K562 (cell line): ENCODE data around the gene MXI1. TPM values are rescaled to one million over a fixed set of nuclear protein-coding genes. Genes with fewer than 3 reads are reported as not detected.

ENCODE experiments used
- ATAC-seq: fragments of 200-7000 bp; cut with Tn5 transposase; 3 replicates; pipeline ENCODE4 v1.9.1; 2020; ENCODE audit warnings: moderate library complexity
- BruUV-seq: library from RNA; stranded (reverse); fragments of 400-500 nt; replicated peaks from 2 replicates; lab custom pipeline; 2021; lab: Mats Ljungman, UMichigan
- CTCF ChIA-PET: fragments of 300-600 bp; formaldehyde crosslinking; extraction: SDS; loops from one replicate; lab custom pipeline; 2021; ENCODE audit warnings: low intra/inter-chr PET ratio; lab: Yijun Ruan, JAX
- POLR2A ChIA-PET: fragments of 300-600, 350-650 bp; sonication (Branson Sonifier 250); formaldehyde crosslinking; extraction: SDS; loops from one replicate; lab custom pipeline; 2021; ENCODE audit warnings: antibody characterized with exemption, inconsistent platforms; lab: Yijun Ruan, JAX
- DNase-seq, 4 experiments: peaks; one replicate each; pipeline versions ENCODE4 v3.0.0 to v3.0.0-alpha.2; 2011 to 2018; ENCODE audit warnings: low spot score in 3 of 4, mixed read lengths in 3 of 4; ENCODE audit errors: extremely low read depth in 1 of 4
- FAIRE-seq: peaks from 2 replicates; lab custom pipeline; 2011; peaks lifted over from hg19 to GRCh38; lab: Jason Lieb, UNC
- H2AFZ ChIP-seq: 2 replicates; pipeline ENCODE4 v1.6.0; 2011; ENCODE audit warnings: low read depth, low read length, control low read depth, inconsistent platforms
- H3K27ac ChIP-seq: fragments of 200-600 bp; 3 replicates; pipeline ENCODE4 v1.8.0; 2011; ENCODE audit warnings: low read depth, mild to moderate bottlenecking, control low read depth, inconsistent platforms, low read length, moderate library complexity, mixed read lengths; ENCODE audit errors: extremely low read depth
- H3K27me3 ChIP-seq, 2 experiments: fragments of 300-600 bp in 1 of 2; 2 replicates in 1 of 2; 3 replicates in 1 of 2; pipeline versions ENCODE4 v1.6.0 to v1.8.0; 2011; ENCODE audit warnings: inconsistent platforms in 2 of 2, low read length in 2 of 2, mild to moderate bottlenecking in 1 of 2, mixed read lengths in 1 of 2, moderate library complexity in 1 of 2; ENCODE audit not compliant: control insufficient read depth in 2 of 2, insufficient read depth in 2 of 2
- H3K36me3 ChIP-seq: fragments of 300-600 bp; 3 replicates; pipeline ENCODE4 v1.8.0; 2011; ENCODE audit warnings: mild to moderate bottlenecking, low read length, inconsistent platforms; ENCODE audit not compliant: control insufficient read depth, insufficient read depth
- H3K4me1 ChIP-seq, 2 experiments: fragments of 200-600 bp in 1 of 2; replicated peaks in 1 of 2; 2 replicates in 1 of 2; 3 replicates in 1 of 2; pipeline versions ENCODE4 v1.5.1 to v1.8.0; 2011; ENCODE audit warnings: inconsistent platforms in 2 of 2, low read length in 2 of 2, mild to moderate bottlenecking in 1 of 2, mixed read lengths in 1 of 2, moderate library complexity in 1 of 2; ENCODE audit not compliant: control insufficient read depth in 2 of 2, insufficient read depth in 2 of 2
- H3K4me2 ChIP-seq: 2 replicates; pipeline ENCODE4 v1.6.1; 2011; ENCODE audit warnings: low read length, control low read depth, inconsistent platforms, mixed read lengths; ENCODE audit not compliant: insufficient read depth
- H3K4me3 ChIP-seq: fragments of 200-600 bp; sonication (generic), shearing (Covaris generic); 2 replicates; pipeline ENCODE4 v1.5.1; 2016; ENCODE audit warnings: control low read depth, inconsistent platforms
- H3K79me2 ChIP-seq: fragments of 200-600 bp; 3 replicates; pipeline ENCODE4 v1.8.0; 2011; ENCODE audit warnings: low read length, inconsistent platforms; ENCODE audit not compliant: control insufficient read depth, insufficient read depth
- H3K9ac ChIP-seq, 2 experiments: 2 replicates each; pipeline versions ENCODE4 v1.6.0 to v1.6.1; 2011; ENCODE audit warnings: low read depth in 2 of 2, low read length in 2 of 2, control low read depth in 1 of 2, inconsistent platforms in 1 of 2, mild to moderate bottlenecking in 1 of 2, mixed read lengths in 1 of 2; ENCODE audit not compliant: insufficient read depth in 1 of 2
- H3K9me1 ChIP-seq: one replicate; pipeline ENCODE4 v1.6.0; 2011; ENCODE audit warnings: inconsistent platforms, mild to moderate bottlenecking, low read length, moderate library complexity; ENCODE audit not compliant: control insufficient read depth, insufficient read depth
- H3K9me3 ChIP-seq: replicated peaks from 2 replicates; pipeline ENCODE4 v1.5.1; 2011; ENCODE audit warnings: low read depth, low read length, inconsistent platforms; ENCODE audit not compliant: control insufficient read depth, insufficient read depth
- H4K20me1 ChIP-seq: replicated peaks from 2 replicates; pipeline ENCODE4 v1.6.1; 2011; ENCODE audit warnings: low read length, inconsistent platforms, mixed read lengths; ENCODE audit not compliant: control insufficient read depth, insufficient read depth
- CREM ChIP-seq: IDR thresholded peaks from 2 replicates; pipeline ENCODE4 v1.6.1; 2014; ENCODE audit warnings: antibody characterized with exemption, low read depth
- ELF1 ChIP-seq: fragments of 200-800 bp; sonication (Bioruptor generic); IDR thresholded peaks from 2 replicates; pipeline ENCODE4 v1.6.1; 2016; ENCODE audit warnings: missing genetic modification characterization, missing compliant biosample characterization
- ESRRA ChIP-seq: fragments of 450-650 bp; IDR thresholded peaks from 2 replicates; pipeline ENCODE4 v1.6.1; 2014; ENCODE audit warnings: low read depth, mild to moderate bottlenecking, moderate library complexity, borderline replicate concordance
- FOXA1 ChIP-seq: fragments of 450-650 bp; IDR thresholded peaks from 2 replicates; pipeline ENCODE4 v1.6.1; 2016; ENCODE audit warnings: mild to moderate bottlenecking, borderline replicate concordance
- FOXK1 ChIP-seq: sonication (generic); formaldehyde crosslinking; IDR thresholded peaks from 2 replicates; pipeline ENCODE4 v1.8.0; 2022; ENCODE audit warnings: missing genetic modification reagents, mild to moderate bottlenecking, borderline replicate concordance
- ILF3 ChIP-seq: fragments of 450-650 bp; IDR thresholded peaks from 2 replicates; pipeline ENCODE4 v1.6.1; 2018; ENCODE audit warnings: antibody characterized with exemption, mild to moderate bottlenecking, moderate library complexity, borderline replicate concordance
- RFX1 ChIP-seq: fragments of 450-650 bp; IDR thresholded peaks from 2 replicates; pipeline ENCODE4 v1.6.1; 2016; ENCODE audit warnings: mild to moderate bottlenecking, moderate library complexity
- TAL1 ChIP-seq: fragments of 450-650 bp; IDR thresholded peaks from 2 replicates; pipeline ENCODE4 v1.6.1; 2016; ENCODE audit warnings: mild to moderate bottlenecking
- ZNF224 ChIP-seq: sonication (generic); formaldehyde crosslinking; IDR thresholded peaks from 2 replicates; pipeline ENCODE4 v1.8.0; 2022; ENCODE audit warnings: mild to moderate bottlenecking, missing genetic modification reagents
- ZNF354B ChIP-seq: fragments of 250-450 bp; sonication (Bioruptor Pico); IDR thresholded peaks from 2 replicates; pipeline ENCODE4 v1.4.0; 2020
- ZNF586 ChIP-seq: fragments of 450-650 bp; formaldehyde crosslinking; conservative IDR thresholded peaks from 2 replicates; pipeline ENCODE4 v1.4.0; 2020; ENCODE audit warnings: mild to moderate bottlenecking, moderate library complexity
- WGBS: fragments of 100-300 bp; shearing (Covaris generic); methylation state at CpG from one replicate; pipeline ENCODE4 v1.1.6; 2016; ENCODE audit warnings: low coverage, mixed read lengths; ENCODE audit not compliant: insufficient coverage; ENCODE audit errors: missing lambda C conversion rate; 5-methylcytosine and 5-hydroxymethylcytosine counted together
- in situ Hi-C: fragments of 300-500 bp; cut with MboI; formaldehyde crosslinking; loops from 4 replicates; pipeline ENCODE4 v1.15.0; 2018; ENCODE audit warnings: inconsistent platforms, mixed read lengths
- intact Hi-C: fragments of 100-400 bp; cut with micrococcal nuclease; formaldehyde crosslinking; loops from 2 replicates; pipeline ENCODE4 v1.14.2; 2022
- polyA plus RNA-seq, 8 experiments: library from polyadenylated mRNA; depleted of rRNA in 4 of 8; stranded (reverse) in 5 of 8; unstranded in 3 of 8; fragments of >200 nt; fragmentation: Nextera tagmentation in 2 of 8; fragmentation: Illumina TruSeq in 1 of 8; extraction: Ambion mirVana in 2 of 8; extraction: Trizol in 1 of 8; gene quantifications; 2 replicates each; pipeline versions ENCODE4 v1.2.1 to v1.2.3, GENCODE V29; 2011 to 2014; ENCODE audit warnings: inconsistent platforms in 1 of 8, missing spikeins in 1 of 8
- total RNA-seq, 7 experiments: library from RNA; depleted of rRNA in 6 of 7; stranded (reverse); fragments of >200 nt in 6 of 7; fragmentation: Illumina TruSeq in 2 of 7; extraction: Trizol in 2 of 7; gene quantifications; 2 replicates each; pipeline versions ENCODE4 v1.2.1 to v1.2.3, GENCODE V29; 2011 to 2021; ENCODE audit warnings: low replicate concordance in 1 of 7
- TF ChIP-seq, protein P1 (sequence below): sonication (generic); IDR thresholded peaks from 2 replicates; pipeline ENCODE4 v1.6.1; 2016
- TF ChIP-seq, protein P2 (sequence below): sonication (generic); formaldehyde crosslinking; IDR thresholded peaks from 2 replicates; pipeline ENCODE4 v1.8.0; 2022; ENCODE audit warnings: mild to moderate bottlenecking, missing genetic modification reagents
- TF ChIP-seq, protein P3 (sequence below), 2 experiments: fragments of 450-650 bp; formaldehyde crosslinking in 1 of 2; IDR thresholded peaks; 2 replicates each; pipeline versions ENCODE4 v1.4.0 to v1.6.1; 2014 to 2020; ENCODE audit warnings: mild to moderate bottlenecking in 2 of 2, borderline replicate concordance in 1 of 2, low read depth in 1 of 2

Gene MXI1
- total and polyA plus RNA-seq, 9 of the 15 experiments (the other 6 are each of a cell fraction or from before 2014, with no cell fraction given), result 9.1 to 23.7 (median 14.8) TPM

DNA sequence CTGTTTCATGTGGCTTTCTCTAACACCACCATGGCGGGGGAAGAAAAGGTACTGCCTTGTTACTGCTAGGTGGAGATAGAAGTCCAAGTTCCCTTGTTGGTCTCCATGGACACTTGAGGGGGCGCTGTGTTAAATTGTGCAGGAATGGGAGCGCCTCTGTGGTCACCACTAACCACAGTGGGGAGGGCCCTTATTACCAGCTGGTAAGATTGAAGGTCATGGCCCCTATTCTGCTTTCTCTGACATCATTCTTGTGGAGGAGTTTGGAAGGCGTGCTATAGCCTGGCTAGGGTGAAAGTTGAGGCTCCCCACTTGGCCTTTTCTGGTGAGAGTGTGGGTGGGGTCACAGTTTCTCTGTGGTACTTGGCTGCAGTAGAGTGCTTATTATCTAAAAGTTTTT is 14.9 kb upstream of the MXI1 start:
- ChIA-PET CTCF (no interaction called here), POLR2A (interaction anchor here (0.5 kb wide), 1 partner anchor 18 kb away, joined by 3 read pairs; no protein-coding TSS in a partner anchor)
- Histone ChIP-seq H3K4me1 (no peaks in the 10 kb centered on the region), H3K4me3 (no peak overlapping the region), H3K36me3 (no peaks in the 10 kb centered on the region), H3K79me2 (no peaks in the 10 kb centered on the region), H3K4me2 (no peak overlapping the region), H2AFZ (no peak overlapping the region), H3K27ac (no peak overlapping the region), H4K20me1 (no peaks in the 10 kb centered on the region), H3K9me1 (no peaks in the 10 kb centered on the region), H3K27me3 (no peaks in the 10 kb centered on the region), H3K9ac (no peak overlapping the region), H3K9me3 (no peaks in the 10 kb centered on the region)
- DNase-seq (peak; percentile 59 to 76 (median 64)), FAIRE-seq (peak; percentile 65), ATAC-seq (peak; percentile 99)
- BruUV-seq, result no TSS peak
- intact Hi-C loops, result no loop called here
- in situ Hi-C loops, result no loop called here
- WGBS, result 2% methylated on average over 4 of the region's 4 CpGs
- no peak for TF ChIP-seq ZNF354B
- TF ChIP-seq, protein P1, sequence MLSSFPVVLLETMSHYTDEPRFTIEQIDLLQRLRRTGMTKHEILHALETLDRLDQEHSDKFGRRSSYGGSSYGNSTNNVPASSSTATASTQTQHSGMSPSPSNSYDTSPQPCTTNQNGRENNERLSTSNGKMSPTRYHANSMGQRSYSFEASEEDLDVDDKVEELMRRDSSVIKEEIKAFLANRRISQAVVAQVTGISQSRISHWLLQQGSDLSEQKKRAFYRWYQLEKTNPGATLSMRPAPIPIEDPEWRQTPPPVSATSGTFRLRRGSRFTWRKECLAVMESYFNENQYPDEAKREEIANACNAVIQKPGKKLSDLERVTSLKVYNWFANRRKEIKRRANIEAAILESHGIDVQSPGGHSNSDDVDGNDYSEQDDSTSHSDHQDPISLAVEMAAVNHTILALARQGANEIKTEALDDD, result peak; percentile 63; the same call in 1 of the 2 replicates
- no peak for TF ChIP-seq ELF1 (tag)
- no peak for TF ChIP-seq ZNF586 (CRISPR knock-in tag)
- TF ChIP-seq TAL1, result no peak
- no peak for TF ChIP-seq ZNF224 (CRISPR knock-in tag)
- peak; percentile 78 for TF ChIP-seq CREM
- peak; percentile 53 for TF ChIP-seq RFX1
- no peak for TF ChIP-seq FOXA1
- TF ChIP-seq, protein P2, sequence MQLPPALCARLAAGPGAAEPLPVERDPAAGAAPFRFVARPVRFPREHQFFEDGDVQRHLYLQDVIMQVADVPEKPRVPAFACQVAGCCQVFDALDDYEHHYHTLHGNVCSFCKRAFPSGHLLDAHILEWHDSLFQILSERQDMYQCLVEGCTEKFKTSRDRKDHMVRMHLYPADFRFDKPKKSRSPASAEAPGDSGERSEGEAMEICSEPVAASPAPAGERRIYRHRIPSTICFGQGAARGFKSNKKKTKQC (CRISPR knock-in tag), result no peak
- TF ChIP-seq ILF3, result no peak
- peak; percentile 92; the same call in 1 of the 2 replicates for TF ChIP-seq ESRRA
- TF ChIP-seq, protein P3, sequence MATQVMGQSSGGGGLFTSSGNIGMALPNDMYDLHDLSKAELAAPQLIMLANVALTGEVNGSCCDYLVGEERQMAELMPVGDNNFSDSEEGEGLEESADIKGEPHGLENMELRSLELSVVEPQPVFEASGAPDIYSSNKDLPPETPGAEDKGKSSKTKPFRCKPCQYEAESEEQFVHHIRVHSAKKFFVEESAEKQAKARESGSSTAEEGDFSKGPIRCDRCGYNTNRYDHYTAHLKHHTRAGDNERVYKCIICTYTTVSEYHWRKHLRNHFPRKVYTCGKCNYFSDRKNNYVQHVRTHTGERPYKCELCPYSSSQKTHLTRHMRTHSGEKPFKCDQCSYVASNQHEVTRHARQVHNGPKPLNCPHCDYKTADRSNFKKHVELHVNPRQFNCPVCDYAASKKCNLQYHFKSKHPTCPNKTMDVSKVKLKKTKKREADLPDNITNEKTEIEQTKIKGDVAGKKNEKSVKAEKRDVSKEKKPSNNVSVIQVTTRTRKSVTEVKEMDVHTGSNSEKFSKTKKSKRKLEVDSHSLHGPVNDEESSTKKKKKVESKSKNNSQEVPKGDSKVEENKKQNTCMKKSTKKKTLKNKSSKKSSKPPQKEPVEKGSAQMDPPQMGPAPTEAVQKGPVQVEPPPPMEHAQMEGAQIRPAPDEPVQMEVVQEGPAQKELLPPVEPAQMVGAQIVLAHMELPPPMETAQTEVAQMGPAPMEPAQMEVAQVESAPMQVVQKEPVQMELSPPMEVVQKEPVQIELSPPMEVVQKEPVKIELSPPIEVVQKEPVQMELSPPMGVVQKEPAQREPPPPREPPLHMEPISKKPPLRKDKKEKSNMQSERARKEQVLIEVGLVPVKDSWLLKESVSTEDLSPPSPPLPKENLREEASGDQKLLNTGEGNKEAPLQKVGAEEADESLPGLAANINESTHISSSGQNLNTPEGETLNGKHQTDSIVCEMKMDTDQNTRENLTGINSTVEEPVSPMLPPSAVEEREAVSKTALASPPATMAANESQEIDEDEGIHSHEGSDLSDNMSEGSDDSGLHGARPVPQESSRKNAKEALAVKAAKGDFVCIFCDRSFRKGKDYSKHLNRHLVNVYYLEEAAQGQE (IDR thresholded peaks at IDR 0.05; ENCODE audit: borderline replicate concordance), result peak; percentile 12; the same call in 1 of the 2 replicates
- TF ChIP-seq, protein P3 (CRISPR knock-in tag; IDR thresholded peaks at IDR 0.05; ENCODE audit: low read depth), result no peak
- no peak for TF ChIP-seq FOXK1
